ENCODE data around the gene SRSF8.

The SRSF8 gene

GRCh38 chr11:95115597-95115996, 48.9 kb downstream of the SRSF8 start:
- no peaks in the 10 kb centered on the region for H3F3A ChIP-seq (ENCODE audit: control insufficient read depth, insufficient read depth)
- no peaks in the 10 kb centered on the region for H3K9me3 ChIP-seq (ENCODE audit: control insufficient read depth, insufficient read depth, low read length)
- H3K9me2 ChIP-seq (replicated peaks; ENCODE audit: control insufficient read depth, low read length) = no peaks in the 10 kb centered on the region
- H4K20me1 ChIP-seq (ENCODE audit: control insufficient read depth, insufficient read depth, low read depth, low read length) = no peaks in the 10 kb centered on the region
- no peak overlapping the region for H3K27ac ChIP-seq (ENCODE audit: low read depth, low read length)
- no peak overlapping the region for H3K4me2 ChIP-seq (ENCODE audit: low read length)
- H3K27me3 ChIP-seq (ENCODE audit: control insufficient read depth, low read length) = no peaks in the 10 kb centered on the region
- H3K4me1 ChIP-seq (ENCODE audit: control insufficient read depth, low read length) = no peaks in the 10 kb centered on the region
- H3K4me3 ChIP-seq (ENCODE audit: low read length) = no peak overlapping the region
- H3K36me3 ChIP-seq (ENCODE audit: control insufficient read depth, low read length) = no peaks in the 10 kb centered on the region
- peaks cover 8% of the 10 kb centered on the region; the same call in 1 of the 2 replicates for H3K79me2 ChIP-seq (ENCODE audit: control insufficient read depth, low read length)
- TF ChIP-seq EZH2phosphoT487 (IDR thresholded peaks at IDR 0.05; ENCODE audit: borderline replicate concordance, low read length) = no peak

GRCh38 chr11:95119361-95120060, 52.8 kb downstream of the SRSF8 start:
- Histone ChIP-seq H3F3A (ENCODE audit: control insufficient read depth, insufficient read depth) (no peaks in the 10 kb centered on the region), H3K79me2 (ENCODE audit: control insufficient read depth, low read length) (0 out of 2 replicates have a peak, but pooled peaks cover 4% of the 10 kb centered on the region), H3K36me3 (ENCODE audit: control insufficient read depth, low read length) (no peaks in the 10 kb centered on the region), H3K4me2 (ENCODE audit: low read length) (no peak overlapping the region), H3K27ac (ENCODE audit: low read depth, low read length) (no peak overlapping the region), H3K4me1 (ENCODE audit: control insufficient read depth, low read length) (no peaks in the 10 kb centered on the region), H4K20me1 (ENCODE audit: control insufficient read depth, insufficient read depth, low read depth, low read length) (no peaks in the 10 kb centered on the region), H3K9me2 (replicated peaks; ENCODE audit: control insufficient read depth, low read length) (no peaks in the 10 kb centered on the region), H3K4me3 (ENCODE audit: low read length) (no peak overlapping the region), H3K9me3 (ENCODE audit: control insufficient read depth, insufficient read depth, low read length) (no peaks in the 10 kb centered on the region), H3K27me3 (ENCODE audit: control insufficient read depth, low read length) (no peaks in the 10 kb centered on the region)
- TF ChIP-seq, protein P1, sequence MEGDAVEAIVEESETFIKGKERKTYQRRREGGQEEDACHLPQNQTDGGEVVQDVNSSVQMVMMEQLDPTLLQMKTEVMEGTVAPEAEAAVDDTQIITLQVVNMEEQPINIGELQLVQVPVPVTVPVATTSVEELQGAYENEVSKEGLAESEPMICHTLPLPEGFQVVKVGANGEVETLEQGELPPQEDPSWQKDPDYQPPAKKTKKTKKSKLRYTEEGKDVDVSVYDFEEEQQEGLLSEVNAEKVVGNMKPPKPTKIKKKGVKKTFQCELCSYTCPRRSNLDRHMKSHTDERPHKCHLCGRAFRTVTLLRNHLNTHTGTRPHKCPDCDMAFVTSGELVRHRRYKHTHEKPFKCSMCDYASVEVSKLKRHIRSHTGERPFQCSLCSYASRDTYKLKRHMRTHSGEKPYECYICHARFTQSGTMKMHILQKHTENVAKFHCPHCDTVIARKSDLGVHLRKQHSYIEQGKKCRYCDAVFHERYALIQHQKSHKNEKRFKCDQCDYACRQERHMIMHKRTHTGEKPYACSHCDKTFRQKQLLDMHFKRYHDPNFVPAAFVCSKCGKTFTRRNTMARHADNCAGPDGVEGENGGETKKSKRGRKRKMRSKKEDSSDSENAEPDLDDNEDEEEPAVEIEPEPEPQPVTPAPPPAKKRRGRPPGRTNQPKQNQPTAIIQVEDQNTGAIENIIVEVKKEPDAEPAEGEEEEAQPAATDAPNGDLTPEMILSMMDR (IDR thresholded peaks at IDR 0.05; ENCODE audit: low read depth, low read length, poor library complexity, severe bottlenecking) = no peak

Measured in DOHH2 (cell line).